WTC11 (cell line): ENCODE results near the gene SETX. TPM values are rescaled to one million over a fixed set of nuclear protein-coding genes. Genes with fewer than 3 reads are reported as not detected.

Experiments used
- ATAC-seq: fragments of 200-7000 bp; cut with Tn5 transposase; 2 replicates; pipeline ENCODE4 v1.10.0; 2021; ENCODE audit warnings: mild to moderate bottlenecking, moderate library complexity
- CTCF ChIA-PET: fragments of 300-600 bp; sonication (Branson Sonifier 250); formaldehyde crosslinking; loops from one replicate; lab custom pipeline; 2021; ENCODE audit warnings: antibody characterized with exemption; lab: Charles Lee
- POLR2A ChIA-PET: fragments of 350-600 bp; sonication (Branson Sonifier 250); formaldehyde crosslinking; loops from one replicate; lab custom pipeline; 2021; ENCODE audit warnings: antibody characterized with exemption; lab: Charles Lee
- DNase-seq: peaks from one replicate; pipeline ENCODE4 v3.0.0; 2021; ENCODE audit warnings: low spot score
- H3K27ac Mint-ChIP-seq: 2 replicates; pipeline ENCODE4 v1.8.0; 2021; ENCODE audit warnings: mixed read lengths
- H3K27me3 Mint-ChIP-seq: 2 replicates; pipeline ENCODE4 v1.8.0; 2021; ENCODE audit warnings: low read depth, mild to moderate bottlenecking, moderate library complexity, mixed read lengths
- H3K36me3 Mint-ChIP-seq: 2 replicates; pipeline ENCODE4 v1.8.0; 2021; ENCODE audit warnings: mixed read lengths
- H3K4me1 Mint-ChIP-seq: 2 replicates; pipeline ENCODE4 v1.8.0; 2022; ENCODE audit warnings: mixed read lengths
- H3K4me3 Mint-ChIP-seq: 2 replicates; pipeline ENCODE4 v1.8.0; 2021; ENCODE audit warnings: mild to moderate bottlenecking, moderate library complexity, mixed read lengths
- H3K9me3 Mint-ChIP-seq: 2 replicates; pipeline ENCODE4 v1.8.0; 2021; ENCODE audit warnings: mixed read lengths
- ARID4B ChIP-seq: sonication (generic); formaldehyde crosslinking; IDR thresholded peaks from 2 replicates; pipeline ENCODE4 v1.8.0; 2023; ENCODE audit warnings: missing genetic modification reagents, mild to moderate bottlenecking, borderline replicate concordance
- ATF1 ChIP-seq: sonication (generic); formaldehyde crosslinking; IDR thresholded peaks from 2 replicates; pipeline ENCODE4 v1.8.1; 2023; ENCODE audit warnings: mild to moderate bottlenecking, moderate library complexity, missing genetic modification reagents
- GTF2I ChIP-seq: fragments of 250-450 bp; sonication (Bioruptor Pico); conservative IDR thresholded peaks from 2 replicates; pipeline ENCODE4 v1.4.0; 2021; ENCODE audit warnings: mild to moderate bottlenecking
- MLX ChIP-seq: sonication (generic); formaldehyde crosslinking; IDR thresholded peaks from 2 replicates; pipeline ENCODE4 v1.8.1; 2023; ENCODE audit warnings: mild to moderate bottlenecking, missing genetic modification reagents, moderate library complexity
- MXD4 ChIP-seq: fragments of 250-450 bp; sonication (Bioruptor Pico); IDR thresholded peaks from 2 replicates; pipeline ENCODE4 v1.8.0; 2021; ENCODE audit warnings: mild to moderate bottlenecking, moderate library complexity, borderline replicate concordance
- PREB ChIP-seq: sonication (generic); formaldehyde crosslinking; IDR thresholded peaks from 2 replicates; pipeline ENCODE4 v1.8.1; 2022; ENCODE audit warnings: mild to moderate bottlenecking, missing genetic modification reagents, moderate library complexity, borderline replicate concordance
- PRRX2 ChIP-seq: fragments of 250-450 bp; sonication (Bioruptor Pico); IDR thresholded peaks from 2 replicates; pipeline ENCODE4 v1.8.0; 2021; ENCODE audit warnings: mild to moderate bottlenecking
- STAT6 ChIP-seq: sonication (generic); formaldehyde crosslinking; conservative IDR thresholded peaks from 2 replicates; pipeline ENCODE4 v1.8.1; 2023; ENCODE audit warnings: mild to moderate bottlenecking, low read depth, missing genetic modification reagents, moderate library complexity
- TEAD4 ChIP-seq: sonication (generic); formaldehyde crosslinking; IDR thresholded peaks from 2 replicates; pipeline ENCODE4 v1.8.0; 2022; ENCODE audit warnings: mild to moderate bottlenecking, missing genetic modification reagents
- TP53 ChIP-seq: sonication (generic); formaldehyde crosslinking; IDR thresholded peaks from 2 replicates; pipeline ENCODE4 v1.8.1; 2023; ENCODE audit warnings: mild to moderate bottlenecking, missing genetic modification reagents
- USF2 ChIP-seq: sonication (generic); formaldehyde crosslinking; IDR thresholded peaks from 2 replicates; pipeline ENCODE4 v1.8.1; 2023; ENCODE audit warnings: mild to moderate bottlenecking, missing genetic modification reagents, moderate library complexity
- ZNF121 ChIP-seq: sonication (generic); formaldehyde crosslinking; IDR thresholded peaks from 2 replicates; pipeline ENCODE4 v1.8.0; 2023; ENCODE audit warnings: missing genetic modification reagents
- ZNF232 ChIP-seq: sonication (generic); formaldehyde crosslinking; IDR thresholded peaks from 2 replicates; pipeline ENCODE4 v1.8.0; 2022; ENCODE audit warnings: mild to moderate bottlenecking, missing genetic modification reagents
- ZNF423 ChIP-seq: fragments of 250-450 bp; sonication (Bioruptor Pico); IDR thresholded peaks from 2 replicates; pipeline ENCODE4 v2.1.2; 2022; ENCODE audit warnings: mild to moderate bottlenecking, moderate library complexity
- ZNF425 ChIP-seq: fragments of 250-450 bp; sonication (Bioruptor Pico); conservative IDR thresholded peaks from 2 replicates; pipeline ENCODE4 v1.9.0; 2021; ENCODE audit warnings: mild to moderate bottlenecking
- ZNF671 ChIP-seq: fragments of 250-450 bp; sonication (Bioruptor Pico); IDR thresholded peaks from 2 replicates; pipeline ENCODE4 v1.8.0; 2021; ENCODE audit warnings: mild to moderate bottlenecking
- total RNA-seq: library from RNA; stranded (reverse); gene quantifications from 3 replicates; pipeline ENCODE4 v1.2.3, GENCODE V29; 2021

Gene SETX
- total RNA-seq, 1 experiment from 2014 or later: 30.1 TPM

GRCh38 chr9:132383462-132383883 lies 28.7 kb upstream of the SETX start:
- ATAC-seq (no peak), DNase-seq (no peak)
- TF ChIP-seq STAT6 (CRISPR knock-in tag) (no peak), ZNF423 (CRISPR knock-in tag) (no peak), ATF1 (no peak), PRRX2 (no peak), MXD4 (no peak), TP53 (CRISPR knock-in tag) (no peak), GTF2I (CRISPR knock-in tag) (no peak), ZNF121 (CRISPR knock-in tag) (no peak), USF2 (no peak), ZNF425 (CRISPR knock-in tag) (no peak), PREB (no peak), TEAD4 (CRISPR knock-in tag) (no peak), ZNF232 (CRISPR knock-in tag) (no peak), MLX (no peak), ZNF671 (no peak), ARID4B (CRISPR knock-in tag) (no peak)
- Mint-ChIP-seq H3K27ac (no peak overlapping the region), H3K36me3 (peaks cover 57% of the 10 kb centered on the region), H3K27me3 (no peaks in the 10 kb centered on the region), H3K9me3 (no peaks in the 10 kb centered on the region), H3K4me1 (no peaks in the 10 kb centered on the region), H3K4me3 (no peak overlapping the region)
- ChIA-PET CTCF (no interaction called here), POLR2A (no interaction called here)
